Brain microvascular endothelial cell (primary cell): ENCODE results near the gene FOXB1.

Experiments
- DNase-seq: peaks from one replicate; pipeline ENCODE4 v3.0.0-alpha.2; 2020
- H3K27ac ChIP-seq: fragments of 250-450 bp; sonication (Bioruptor Pico); 2 replicates; pipeline ENCODE4 v1.5.1; 2020; ENCODE audit warnings: mild to moderate bottlenecking, moderate library complexity
- H3K27me3 ChIP-seq: fragments of 250-450 bp; sonication (Bioruptor Pico); replicated peaks from 2 replicates; pipeline ENCODE4 v1.5.1; 2020; ENCODE audit warnings: mild to moderate bottlenecking
- H3K36me3 ChIP-seq: fragments of 250-450 bp; sonication (Bioruptor Pico); replicated peaks from 2 replicates; pipeline ENCODE4 v1.5.1; 2020; ENCODE audit warnings: mild to moderate bottlenecking
- H3K4me3 ChIP-seq: 2 replicates; pipeline ENCODE4 v1.5.1; 2011; ENCODE audit warnings: low read depth, mild to moderate bottlenecking, control low read depth, low read length, moderate library complexity
- CTCF ChIP-seq: IDR thresholded peaks from 2 replicates; pipeline ENCODE4 v1.5.1; 2011; ENCODE audit warnings: low read depth, mild to moderate bottlenecking, moderate library complexity, low read length, control low read depth, inconsistent platforms; ENCODE audit errors: missing control alignments
- in situ Hi-C: cut with HindIII; loops from 2 replicates; pipeline ENCODE4 v1.10.0; 2017; ENCODE audit warnings: low sequenced_read_pairs, low pct_ligation_motif_present

The FOXB1 gene

GRCh38 chr15:59965741-59966140 lies 38.4 kb upstream of the FOXB1 start:
- in situ Hi-C loops = no loop called here
- H3K4me3 ChIP-seq = no peak overlapping the region
- no peak for DNase-seq
- no peak for TF ChIP-seq CTCF
- H3K36me3 ChIP-seq = no peaks in the 10 kb centered on the region
- no peak overlapping the region for H3K27ac ChIP-seq
- H3K27me3 ChIP-seq = no peaks in the 10 kb centered on the region

- Histone ChIP-seq H3K27ac (no peak overlapping the region), H3K4me3 (no peak overlapping the region), H3K27me3 (no peaks in the 10 kb centered on the region), H3K36me3 (no peaks in the 10 kb centered on the region)
- TF ChIP-seq CTCF = no peak
- no peak for DNase-seq
- in situ Hi-C loops = no loop called here
These were observed 37.8 kb upstream of the FOXB1 start for GRCh38 chr15:59966262-59966661.

- Histone ChIP-seq H3K36me3 (no peaks in the 10 kb centered on the region), H3K4me3 (no peak overlapping the region), H3K27me3 (no peaks in the 10 kb centered on the region), H3K27ac (no peak overlapping the region)
- DNase-seq = no peak
- no peak for TF ChIP-seq CTCF
- in situ Hi-C loops = no loop called here
These were observed 35.8 kb upstream of the FOXB1 start for GRCh38 chr15:59968314-59968713.

GRCh38 chr15:59972241-59972640 lies 31.9 kb upstream of the FOXB1 start:
- H3K27ac ChIP-seq = no peak overlapping the region
- H3K36me3 ChIP-seq = no peaks in the 10 kb centered on the region
- TF ChIP-seq CTCF = no peak
- no peak overlapping the region for H3K4me3 ChIP-seq
- no peaks in the 10 kb centered on the region for H3K27me3 ChIP-seq
- no peak for DNase-seq
- in situ Hi-C loops = no loop called here

- TF ChIP-seq CTCF = no peak
- in situ Hi-C loops = no loop called here
- no peak overlapping the region for H3K4me3 ChIP-seq
- no peaks in the 10 kb centered on the region for H3K27me3 ChIP-seq
- H3K27ac ChIP-seq = no peak overlapping the region
- DNase-seq = no peak
- H3K36me3 ChIP-seq = no peaks in the 10 kb centered on the region
These were observed 27.4 kb upstream of the FOXB1 start for GRCh38 chr15:59976480-59977271.

- H3K27me3 ChIP-seq = peaks cover 61% of the 10 kb centered on the region
- TF ChIP-seq CTCF = no peak
- H3K4me3 ChIP-seq = no peak overlapping the region
- H3K27ac ChIP-seq = no peak overlapping the region
- in situ Hi-C loops = no loop called here
- no peaks in the 10 kb centered on the region for H3K36me3 ChIP-seq
- DNase-seq = no peak
These were observed 12.3 kb upstream of the FOXB1 start for GRCh38 chr15:59991834-59992233.
